Esophagus (tissue), 2 donors: Measurements from ENCODE around the gene STOX1. TPM values are rescaled to one million over a fixed set of nuclear protein-coding genes. Genes with fewer than 3 reads are reported as not detected.
"Not testable (repeated sequence)": the region's sequence is repeated elsewhere in the genome, so short reads cannot be mapped to it uniquely, and the experiment has no call there.

Experiments used
- H3K27ac ChIP-seq, 2 donors: one replicate each; pipeline ENCODE4 v1.5.1; 2013; ENCODE audit warnings: low read depth in 2 of 2, mild to moderate bottlenecking in 2 of 2, inconsistent platforms in 1 of 2, low read length in 1 of 2, moderate library complexity in 1 of 2
- H3K27me3 ChIP-seq, 2 donors: one replicate each; pipeline ENCODE4 v1.6.1; 2013; ENCODE audit warnings: low read length in 2 of 2, control low read depth in 1 of 2, mild to moderate bottlenecking in 1 of 2; ENCODE audit not compliant: insufficient read depth in 2 of 2, control insufficient read depth in 1 of 2
- H3K36me3 ChIP-seq, 2 donors: one replicate each; pipeline ENCODE4 v1.6.1; 2013; ENCODE audit warnings: low read length in 1 of 2; ENCODE audit not compliant: control insufficient read depth in 2 of 2, insufficient read depth in 2 of 2
- H3K4me1 ChIP-seq, 2 donors: one replicate each; pipeline ENCODE4 v1.6.1; 2013; ENCODE audit warnings: low read length in 1 of 2; ENCODE audit not compliant: control insufficient read depth in 2 of 2, insufficient read depth in 2 of 2
- H3K4me3 ChIP-seq, 2 donors: one replicate each; pipeline ENCODE4 v1.5.1; 2013; ENCODE audit warnings: low read length in 2 of 2, mild to moderate bottlenecking in 2 of 2, low read depth in 1 of 2, moderate library complexity in 1 of 2
- H3K9me3 ChIP-seq, 2 donors: one replicate each; pipeline ENCODE4 v1.6.1; 2013; ENCODE audit warnings: mild to moderate bottlenecking in 2 of 2, low read depth in 1 of 2, low read length in 1 of 2, moderate library complexity in 1 of 2; ENCODE audit not compliant: control insufficient read depth in 2 of 2, insufficient read depth in 1 of 2
- WGBS, 2 donors: extraction: QIAGEN DNeasy Blood & Tissue Kit; methylation state at CpG; one replicate each; pipeline ENCODE4 v1.1.7; 2013; 5-methylcytosine and 5-hydroxymethylcytosine counted together
- polyA plus RNA-seq, 2 donors: library from polyadenylated mRNA; stranded (reverse); fragments of 200-250 nt; gene quantifications; one replicate each; pipeline ENCODE4 v1.2.3, GENCODE V29; 2013
- donor health status: healthy with polysubstance abuse.
- donor health status: Bipolar disorder and iron deficiency.

The STOX1 gene
- polyA plus RNA-seq, 2 donors: 0.98 to 1.2 TPM

DNA sequence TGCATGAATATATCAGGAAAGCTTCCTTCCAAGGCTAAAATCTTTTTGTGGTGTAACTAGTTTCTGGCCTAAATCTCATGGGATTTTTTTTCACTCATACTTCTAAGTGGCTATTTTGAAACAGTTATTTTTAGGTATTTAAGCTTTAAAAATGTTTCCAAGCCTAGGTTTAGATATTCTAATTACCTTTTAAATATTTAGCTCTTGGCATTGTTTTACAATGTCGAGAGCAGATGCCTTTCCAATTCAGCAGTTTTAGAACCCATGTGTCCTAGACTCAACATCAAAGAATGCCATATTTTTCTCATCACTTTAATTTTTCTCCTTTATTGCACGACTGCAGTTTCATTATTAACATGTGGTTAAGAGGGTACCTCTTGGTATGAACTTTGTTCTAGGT lies 27.1 kb upstream of the STOX1 start:
- Histone ChIP-seq H3K27ac (no peak overlapping the region), H3K4me1 (peaks cover 0 to 3% of the 10 kb centered on the region in 2 donors), H3K36me3 (peaks cover 0 to 2% of the 10 kb centered on the region in 2 donors), H3K27me3 (no peaks in the 10 kb centered on the region), H3K4me3 (no peak overlapping the region), H3K9me3 (no peaks in the 10 kb centered on the region)
- WGBS, 2 donors: 45 to 59% methylated on average over 2 of the region's 2 CpGs

DNA sequence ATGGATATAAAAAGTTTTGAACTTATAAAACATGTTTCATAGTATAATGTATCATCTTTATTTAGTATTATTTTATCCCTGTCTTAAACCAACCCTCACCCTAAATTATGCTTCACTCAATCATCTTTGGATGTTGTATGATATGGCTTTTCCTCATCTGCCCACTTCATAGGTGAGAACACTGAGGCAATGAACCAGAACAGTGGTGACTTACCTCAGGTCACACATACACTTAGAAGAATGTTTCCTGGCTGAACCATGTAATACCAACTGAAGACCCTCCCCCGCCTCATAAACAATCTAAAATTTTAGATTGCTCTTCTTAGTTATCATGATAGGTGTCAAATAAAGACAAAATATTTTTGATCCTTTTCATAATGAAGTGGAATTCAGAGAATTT lies 22.6 kb upstream of the STOX1 start:
- Histone ChIP-seq H3K27ac (no peak overlapping the region), H3K27me3 (no peaks in the 10 kb centered on the region), H3K4me3 (no peak overlapping the region), H3K36me3 (no peaks in the 10 kb centered on the region), H3K9me3 (no peaks in the 10 kb centered on the region), H3K4me1 (no peaks in the 10 kb centered on the region)
- 92 to 93% methylated on average over 1 of the region's 1 CpG for WGBS, 2 donors

DNA sequence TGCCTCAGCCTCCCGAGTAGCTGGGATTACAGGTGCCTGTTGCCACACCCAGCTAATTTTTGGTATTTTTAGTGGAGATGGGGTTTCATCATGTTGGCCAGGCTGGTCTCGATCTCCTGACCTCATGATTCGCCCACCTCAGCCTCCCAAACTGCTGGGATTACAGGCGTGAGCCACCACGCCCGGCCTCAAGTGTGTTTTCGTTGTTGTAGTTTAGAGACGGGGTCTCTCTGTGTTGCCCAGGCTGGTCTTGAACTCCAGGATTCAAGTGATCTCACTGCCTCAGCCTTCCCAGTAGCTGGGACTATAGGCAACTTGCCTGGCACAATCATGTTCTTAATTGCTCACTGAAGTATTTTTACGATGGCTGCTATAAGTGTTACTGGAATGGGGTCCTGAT lies 16.5 kb upstream of the STOX1 start:
- not testable (repeated sequence) for H3K27ac ChIP-seq, H3K36me3 ChIP-seq, H3K4me3 ChIP-seq, H3K4me1 ChIP-seq, H3K27me3 ChIP-seq, H3K9me3 ChIP-seq
- WGBS, 2 donors: 93% methylated on average over 9 of the region's 9 CpGs

DNA sequence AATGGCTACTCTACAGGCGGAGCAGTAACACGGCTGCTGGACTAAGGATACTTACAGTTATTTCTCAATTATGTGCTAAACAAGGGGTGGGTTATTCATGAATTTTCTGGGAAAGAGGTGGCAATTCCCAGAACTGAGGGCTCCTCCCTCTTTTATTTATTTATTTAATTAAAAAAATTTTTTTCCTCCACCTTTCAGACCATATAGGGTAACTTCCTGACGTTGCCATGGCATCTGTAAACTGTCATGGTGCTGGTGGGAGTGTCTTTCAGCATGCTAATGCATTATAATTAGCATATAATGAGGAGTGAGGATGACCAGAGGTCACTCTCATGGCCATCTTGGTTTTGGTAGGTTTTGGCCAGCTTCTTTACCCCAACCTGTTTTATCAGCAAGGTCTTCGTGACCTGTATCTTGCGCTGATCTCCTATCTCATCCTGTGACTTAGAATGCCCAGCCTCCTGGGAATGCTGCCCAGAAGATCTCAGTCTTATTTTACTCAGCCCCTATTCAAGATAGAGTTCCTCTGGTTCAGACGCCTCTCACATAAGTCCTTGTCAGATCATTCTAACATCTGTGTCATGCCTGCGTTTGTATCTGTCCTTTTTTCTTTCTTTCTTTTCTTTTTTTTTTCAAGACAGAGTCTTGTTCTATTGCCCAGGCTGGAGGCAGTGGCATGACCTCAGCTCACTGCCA lies 15.9 kb upstream of the STOX1 start:
- no peaks in the 10 kb centered on the region for H3K9me3 ChIP-seq
- H3K4me1 ChIP-seq: no peaks in the 10 kb centered on the region
- 80 to 88% methylated on average over 7 of the region's 7 CpGs for WGBS, 2 donors
- no peaks in the 10 kb centered on the region for H3K36me3 ChIP-seq
- H3K27ac ChIP-seq: no peak overlapping the region
- no peak overlapping the region for H3K4me3 ChIP-seq
- no peaks in the 10 kb centered on the region for H3K27me3 ChIP-seq

DNA sequence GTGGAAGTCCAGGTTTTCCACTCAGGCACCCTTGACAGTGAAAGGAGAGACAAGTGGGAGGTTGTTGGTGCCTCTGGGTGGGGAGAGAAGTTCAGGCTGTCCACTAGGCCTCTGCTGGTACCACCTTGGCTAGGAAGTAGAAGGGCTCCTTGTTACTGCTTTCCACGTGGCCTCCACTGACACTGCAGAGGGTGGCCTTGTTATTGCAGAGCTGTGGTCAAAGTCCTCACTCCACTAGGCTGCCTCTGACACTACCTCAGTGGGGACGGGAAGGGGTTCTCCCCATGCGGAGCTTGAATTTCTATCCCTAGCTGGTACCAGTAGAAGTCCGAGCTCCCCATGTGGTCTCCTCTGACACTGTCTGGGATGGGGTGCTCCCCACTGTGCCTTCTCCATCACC lies 14.9 kb upstream of the STOX1 start:
- Histone ChIP-seq H3K27me3 (no peaks in the 10 kb centered on the region), H3K4me1 (no peaks in the 10 kb centered on the region), H3K9me3 (no peaks in the 10 kb centered on the region), H3K36me3 (no peaks in the 10 kb centered on the region), H3K27ac (no peak overlapping the region), H3K4me3 (no peak overlapping the region)
- whole genome bisulfite sequencing, 2 donors: 79 to 94% methylated on average over 4 of the region's 4 CpGs

DNA sequence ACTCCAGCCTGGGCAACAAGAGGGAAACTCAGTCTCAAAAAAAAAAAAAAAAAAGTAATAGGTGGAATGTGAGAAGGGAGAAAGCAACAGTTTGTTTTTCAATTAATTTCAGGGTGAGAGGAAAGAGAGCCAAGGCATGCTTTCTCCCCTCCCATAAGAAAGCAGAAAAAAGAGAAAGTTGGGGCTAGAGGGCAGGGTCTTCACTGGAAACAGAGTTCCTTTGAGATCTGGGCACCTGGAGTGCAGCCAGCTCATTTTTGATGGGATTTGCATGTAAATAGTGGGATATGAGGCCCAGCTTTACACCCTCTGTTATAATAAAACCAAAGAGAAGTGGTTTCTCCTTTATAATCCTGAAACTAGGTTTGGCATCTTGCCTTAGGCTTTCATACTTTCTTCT lies 13.8 kb upstream of the STOX1 start:
- H3K27ac ChIP-seq: no peak overlapping the region
- no peak overlapping the region for H3K4me3 ChIP-seq
- H3K9me3 ChIP-seq: no peaks in the 10 kb centered on the region
- no peaks in the 10 kb centered on the region for H3K27me3 ChIP-seq
- H3K4me1 ChIP-seq: no peaks in the 10 kb centered on the region
- H3K36me3 ChIP-seq: no peaks in the 10 kb centered on the region

DNA sequence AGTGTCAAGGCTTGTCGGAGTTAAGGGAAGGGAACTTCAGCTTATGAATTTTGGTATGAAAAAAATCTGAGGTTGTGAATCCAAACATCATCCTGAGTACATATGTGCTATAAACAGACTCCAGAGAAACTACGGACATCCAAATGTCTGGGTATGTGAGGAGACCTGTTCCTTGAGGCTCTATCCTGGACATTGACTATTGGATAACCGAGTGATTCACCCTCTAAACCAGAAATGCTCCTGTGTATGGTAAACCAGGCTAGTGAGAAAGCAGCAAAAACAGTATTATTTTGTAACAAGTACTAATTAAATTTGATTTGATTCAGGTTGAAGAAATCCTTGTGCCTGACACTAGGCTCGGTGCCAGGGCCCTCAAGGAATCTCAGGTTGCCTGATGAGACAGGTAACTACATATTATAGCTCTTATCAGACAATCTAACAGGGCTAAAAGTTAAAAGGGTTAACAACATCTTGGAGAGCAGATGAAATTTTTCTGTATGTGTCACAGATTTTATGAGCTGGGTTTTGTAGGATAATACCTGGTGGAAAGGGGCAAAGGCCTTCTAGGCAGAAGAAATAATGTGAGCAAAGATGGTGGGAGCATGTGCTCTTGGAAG lies 10.4 kb upstream of the STOX1 start:
- Histone ChIP-seq H3K27ac (no peak overlapping the region), H3K4me1 (no peaks in the 10 kb centered on the region), H3K36me3 (no peaks in the 10 kb centered on the region), H3K9me3 (no peaks in the 10 kb centered on the region), H3K27me3 (no peaks in the 10 kb centered on the region), H3K4me3 (no peak overlapping the region)
- 64 to 65% methylated on average over 4 of the region's 4 CpGs for WGBS, 2 donors

DNA sequence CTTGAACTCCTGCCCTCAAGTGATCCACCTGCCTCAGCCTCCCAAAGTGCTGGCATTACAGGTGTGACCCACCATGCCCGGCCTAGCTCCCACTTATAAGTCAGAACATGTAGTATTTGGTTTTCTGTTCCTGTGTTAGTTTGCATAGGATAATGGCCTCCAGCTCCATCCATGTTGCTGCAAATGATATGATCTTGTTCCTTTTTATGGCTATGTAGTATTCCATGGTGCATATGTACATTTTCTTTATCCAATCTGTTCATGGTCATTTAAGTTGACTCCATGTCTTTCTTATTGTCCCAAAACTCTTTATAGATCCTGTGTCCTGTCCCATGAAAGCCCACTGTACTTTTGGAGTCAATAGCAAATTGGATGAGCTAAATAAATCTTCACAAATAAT lies 7.0 kb upstream of the STOX1 start:
- not testable (repeated sequence) for H3K4me1 ChIP-seq, H3K9me3 ChIP-seq, H3K27ac ChIP-seq, H3K36me3 ChIP-seq, H3K27me3 ChIP-seq, H3K4me3 ChIP-seq
- WGBS, 2 donors: 79 to 90% methylated on average over 1 of the region's 1 CpG

DNA sequence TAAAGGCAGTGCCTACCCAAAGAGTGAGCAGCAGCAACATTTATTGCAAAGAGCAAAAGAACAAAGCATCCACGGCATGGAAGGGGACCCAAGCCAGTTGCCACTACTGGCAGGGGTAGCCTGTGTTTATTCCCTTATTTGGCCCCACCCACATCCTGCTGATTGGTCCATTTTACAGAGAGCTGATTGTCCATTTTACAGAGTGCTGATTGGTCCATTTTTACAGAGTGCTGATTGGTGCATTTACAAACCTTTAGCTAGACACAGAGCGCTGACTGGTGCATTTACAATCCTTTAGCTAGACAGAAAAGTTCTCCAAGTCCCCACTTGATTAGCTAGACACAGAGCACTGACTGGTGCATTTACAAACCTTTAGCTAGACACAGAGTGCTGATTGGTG lies 4.7 kb upstream of the STOX1 start:
- WGBS, 2 donors: 95 to 96% methylated on average over 2 of the region's 2 CpGs
- not testable (repeated sequence) for H3K9me3 ChIP-seq, H3K27me3 ChIP-seq, H3K4me1 ChIP-seq, H3K36me3 ChIP-seq, H3K27ac ChIP-seq, H3K4me3 ChIP-seq

DNA sequence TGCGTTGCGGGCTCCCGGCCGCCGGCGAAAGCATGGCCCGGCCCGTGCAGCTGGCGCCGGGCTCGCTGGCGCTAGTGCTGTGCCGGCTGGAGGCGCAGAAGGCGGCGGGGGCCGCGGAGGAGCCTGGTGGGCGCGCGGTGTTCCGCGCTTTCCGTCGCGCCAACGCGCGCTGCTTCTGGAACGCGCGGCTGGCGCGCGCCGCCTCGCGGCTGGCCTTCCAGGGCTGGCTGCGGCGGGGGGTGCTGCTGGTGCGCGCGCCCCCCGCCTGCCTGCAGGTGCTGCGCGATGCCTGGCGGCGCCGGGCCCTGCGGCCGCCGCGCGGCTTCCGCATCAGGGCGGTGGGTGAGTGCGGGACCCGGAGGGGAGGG lies 245 bp downstream of the STOX1 start:
- not testable (repeated sequence) for H3K27me3 ChIP-seq, H3K36me3 ChIP-seq, H3K27ac ChIP-seq

More for the DNA sequence above, 245 bp downstream of the STOX1 start:
- H3K4me3 ChIP-seq: peak overlapping the region; percentile 52 to 63
- H3K9me3 ChIP-seq, H3K4me1 ChIP-seq: not testable (repeated sequence)
- WGBS, 2 donors: 0% methylated on average over 18 of the region's 58 CpGs; no CpG with 5 or more reads in 1 of the 2 donors
